ENCODE results near the gene ATP2A2. TPM values are rescaled to one million over a fixed set of nuclear protein-coding genes. Genes with fewer than 3 reads are reported as not detected.
"Not testable (repeated sequence)": the region's sequence is repeated elsewhere in the genome, so short reads cannot be mapped to it uniquely, and the experiment has no call there.

ATP2A2 gene
- total RNA-seq, 1 donor from 2014 or later = 99.5 TPM

GRCh38 chr12:110373425-110373824, 92.4 kb downstream of the ATP2A2 start:
- Histone ChIP-seq H3F3A (ENCODE audit: low read depth) (peaks cover 8% of the 10 kb centered on the region), H3K4me3 (no peak overlapping the region), H3K36me3 (peaks cover 13% of the 10 kb centered on the region), H4K20me1 (ENCODE audit: low read depth) (peaks cover 7% of the 10 kb centered on the region), H3K27ac (no peak overlapping the region), H3K27me3 (no peaks in the 10 kb centered on the region), H3K9me3 (ENCODE audit: low read depth) (no peaks in the 10 kb centered on the region), H3K4me2 (no peak overlapping the region), H3K4me1 (no peaks in the 10 kb centered on the region), H2AFZ (replicated peaks) (no peak overlapping the region), H3K9ac (no peak overlapping the region), H3K79me2 (ENCODE audit: low read depth) (no peaks in the 10 kb centered on the region)
- no peak for TF ChIP-seq EZH2 (IDR thresholded peaks at IDR 0.05)
- TF ChIP-seq EZH2phosphoT487 (IDR thresholded peaks at IDR 0.05) = no peak
- no peak for TF ChIP-seq CTCF (IDR thresholded peaks at IDR 0.05)
- DNase-seq (ENCODE audit: low spot score) = no peak
- H3K27me3 Mint-ChIP-seq (ENCODE audit: insufficient read depth, low read depth) = peaks cover 3% of the 10 kb centered on the region
- H3K9me3 Mint-ChIP-seq = no peaks in the 10 kb centered on the region
- H3K27ac Mint-ChIP-seq = no peak overlapping the region
- H3K4me1 Mint-ChIP-seq = no peaks in the 10 kb centered on the region
- H3K4me3 Mint-ChIP-seq = no peak overlapping the region
- peaks cover 25% of the 10 kb centered on the region for H3K36me3 Mint-ChIP-seq

GRCh38 chr12:110373962-110374611, 93.0 kb downstream of the ATP2A2 start:
- no peak for DNase-seq (ENCODE audit: low spot score)
- Histone ChIP-seq H3K27ac (no peak overlapping the region), H2AFZ (replicated peaks) (no peak overlapping the region), H3K9ac (no peak overlapping the region), H3F3A (ENCODE audit: low read depth) (peaks cover 8% of the 10 kb centered on the region), H3K9me3 (ENCODE audit: low read depth) (no peaks in the 10 kb centered on the region), H3K36me3 (peaks cover 13% of the 10 kb centered on the region), H3K4me3 (no peak overlapping the region), H3K4me2 (no peak overlapping the region), H4K20me1 (ENCODE audit: low read depth) (peaks cover 7% of the 10 kb centered on the region), H3K27me3 (no peaks in the 10 kb centered on the region), H3K4me1 (no peaks in the 10 kb centered on the region), H3K79me2 (ENCODE audit: low read depth) (no peaks in the 10 kb centered on the region)
- Mint-ChIP-seq H3K9me3 (no peaks in the 10 kb centered on the region), H3K36me3 (peaks cover 28% of the 10 kb centered on the region), H3K4me3 (no peak overlapping the region), H3K27me3 (ENCODE audit: insufficient read depth, low read depth) (peaks cover 3% of the 10 kb centered on the region), H3K27ac (no peak overlapping the region), H3K4me1 (no peaks in the 10 kb centered on the region)
- no peak for TF ChIP-seq EZH2 (IDR thresholded peaks at IDR 0.05)
- no peak for TF ChIP-seq CTCF (IDR thresholded peaks at IDR 0.05)
- TF ChIP-seq EZH2phosphoT487 (IDR thresholded peaks at IDR 0.05) = no peak

GRCh38 chr12:110378131-110378790, 97.2 kb downstream of the ATP2A2 start:
- not testable (repeated sequence) for DNase-seq (ENCODE audit: low spot score); H3K4me3 ChIP-seq; H3K4me3 Mint-ChIP-seq; H3K4me1 Mint-ChIP-seq; H3K27ac ChIP-seq; H3K9me3 ChIP-seq (ENCODE audit: low read depth); H3K27me3 ChIP-seq; H4K20me1 ChIP-seq (ENCODE audit: low read depth); H3K27me3 Mint-ChIP-seq (ENCODE audit: insufficient read depth, low read depth); H3K27ac Mint-ChIP-seq; H2AFZ ChIP-seq (replicated peaks); H3F3A ChIP-seq (ENCODE audit: low read depth); H3K4me1 ChIP-seq; H3K9me3 Mint-ChIP-seq; H3K9ac ChIP-seq; H3K4me2 ChIP-seq; H3K79me2 ChIP-seq (ENCODE audit: low read depth)
- H3K36me3 ChIP-seq = peaks cover 24% of the 10 kb centered on the region
- peaks cover 46% of the 10 kb centered on the region for H3K36me3 Mint-ChIP-seq

- no peaks in the 10 kb centered on the region for H3K9me3 Mint-ChIP-seq
- Histone ChIP-seq H3K4me3 (no peak overlapping the region), H3F3A (ENCODE audit: low read depth) (peaks cover 8% of the 10 kb centered on the region), H3K9me3 (ENCODE audit: low read depth) (no peaks in the 10 kb centered on the region), H4K20me1 (ENCODE audit: low read depth) (peaks cover 5% of the 10 kb centered on the region), H3K4me1 (no peaks in the 10 kb centered on the region), H3K4me2 (no peak overlapping the region), H3K79me2 (ENCODE audit: low read depth) (no peaks in the 10 kb centered on the region), H2AFZ (replicated peaks) (no peak overlapping the region), H3K36me3 (peaks cover 24% of the 10 kb centered on the region), H3K9ac (no peak overlapping the region), H3K27me3 (no peaks in the 10 kb centered on the region), H3K27ac (no peak overlapping the region)
- H3K4me3 Mint-ChIP-seq = no peak overlapping the region
- no peak overlapping the region for H3K27ac Mint-ChIP-seq
- H3K4me1 Mint-ChIP-seq = no peaks in the 10 kb centered on the region
- no peak for DNase-seq (ENCODE audit: low spot score)
- H3K27me3 Mint-ChIP-seq (ENCODE audit: insufficient read depth, low read depth) = peaks cover 3% of the 10 kb centered on the region
- peaks cover 44% of the 10 kb centered on the region for H3K36me3 Mint-ChIP-seq
- TF ChIP-seq EZH2 (IDR thresholded peaks at IDR 0.05) (no peak), CTCF (IDR thresholded peaks at IDR 0.05) (no peak), EZH2phosphoT487 (IDR thresholded peaks at IDR 0.05) (no peak)
These were observed 98.2 kb downstream of the ATP2A2 start for GRCh38 chr12:110379197-110379596.

Data from neural progenitor cell (in vitro differentiated cells).